HUES6 (cell line): ENCODE data around the gene SRP9.
A peak's percentile ranks its signal among the peaks of the same experiment; 100 is the strongest.

Experiments
- H3K27ac ChIP-seq: 2 replicates; pipeline ENCODE4 v1.7.0; 2013; ENCODE audit warnings: low read depth, mild to moderate bottlenecking, low read length, inconsistent platforms
- H3K27me3 ChIP-seq: 2 replicates; pipeline ENCODE4 v1.6.1; 2013; ENCODE audit warnings: low read length; ENCODE audit not compliant: control insufficient read depth, insufficient read depth
- H3K36me3 ChIP-seq: 2 replicates; pipeline ENCODE4 v1.6.1; 2013; ENCODE audit warnings: low read length; ENCODE audit not compliant: control insufficient read depth, insufficient read depth
- H3K4me1 ChIP-seq: 2 replicates; pipeline ENCODE4 v1.6.1; 2013; ENCODE audit warnings: low read length; ENCODE audit not compliant: control insufficient read depth, insufficient read depth
- H3K4me3 ChIP-seq: 2 replicates; pipeline ENCODE4 v1.5.1; 2013; ENCODE audit warnings: low read depth, low read length
- H3K9ac ChIP-seq: one replicate; pipeline ENCODE4 v1.6.1; 2013; ENCODE audit warnings: mild to moderate bottlenecking, low read length
- H3K9me3 ChIP-seq: 2 replicates; pipeline ENCODE4 v1.6.1; 2013; ENCODE audit warnings: low read depth, low read length; ENCODE audit not compliant: control insufficient read depth, insufficient read depth

Gene SRP9

GRCh38 chr1:225768662-225769426 is 8.8 kb upstream of the SRP9 start:
- H3K27ac ChIP-seq: no peak overlapping the region
- H3K9ac ChIP-seq: no peak overlapping the region
- H3K27me3 ChIP-seq: no peaks in the 10 kb centered on the region
- no peaks in the 10 kb centered on the region for H3K36me3 ChIP-seq
- peaks cover 44% of the 10 kb centered on the region for H3K4me1 ChIP-seq
- no peak overlapping the region for H3K4me3 ChIP-seq
- no peaks in the 10 kb centered on the region for H3K9me3 ChIP-seq

GRCh38 chr1:225769687-225770086 is 7.9 kb upstream of the SRP9 start:
- H3K4me1 ChIP-seq: peaks cover 43% of the 10 kb centered on the region
- H3K9me3 ChIP-seq: no peaks in the 10 kb centered on the region
- H3K4me3 ChIP-seq: no peak overlapping the region
- no peak overlapping the region for H3K9ac ChIP-seq
- no peaks in the 10 kb centered on the region for H3K27me3 ChIP-seq
- H3K36me3 ChIP-seq: no peaks in the 10 kb centered on the region
- H3K27ac ChIP-seq: no peak overlapping the region

GRCh38 chr1:225770561-225771248 is 6.9 kb upstream of the SRP9 start:
- peaks cover 43% of the 10 kb centered on the region for H3K4me1 ChIP-seq
- no peaks in the 10 kb centered on the region for H3K9me3 ChIP-seq
- no peak overlapping the region for H3K9ac ChIP-seq
- peak overlapping the region; percentile 22; the same call in 1 of the 2 replicates for H3K4me3 ChIP-seq
- no peaks in the 10 kb centered on the region for H3K27me3 ChIP-seq
- no peaks in the 10 kb centered on the region for H3K36me3 ChIP-seq
- no peak overlapping the region for H3K27ac ChIP-seq

DNA sequence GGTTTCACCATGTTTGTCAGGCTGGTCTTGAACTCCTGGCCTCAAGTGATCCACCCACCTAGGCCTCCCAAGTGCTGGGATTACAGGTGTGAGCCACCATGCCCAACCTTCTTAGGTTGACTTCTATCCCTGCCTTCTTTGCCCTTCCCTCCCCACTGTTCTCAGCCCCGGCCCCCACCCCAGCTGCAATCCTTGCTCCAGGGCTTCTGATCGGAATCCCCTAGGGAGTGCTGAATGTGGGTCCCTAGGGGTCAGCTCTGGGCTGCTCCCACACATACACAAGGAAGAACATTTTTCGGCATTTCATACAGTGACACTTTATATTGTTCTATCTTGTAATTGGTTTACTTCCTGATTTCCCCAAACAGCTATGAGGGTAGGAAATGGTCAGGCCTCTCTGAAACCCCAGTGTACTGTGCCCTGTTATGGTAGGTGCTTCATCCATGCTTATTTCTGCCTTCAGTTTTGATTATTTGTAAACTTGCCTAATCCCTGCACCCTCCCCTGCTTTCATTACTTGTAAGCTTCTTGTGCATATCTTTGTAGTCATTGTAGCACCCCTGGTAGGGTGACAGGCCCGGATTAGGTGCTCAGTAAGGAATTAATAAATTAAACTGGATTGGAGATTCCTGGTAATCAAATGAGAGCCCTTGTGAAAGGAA is 5.8 kb upstream of the SRP9 start:
- Histone ChIP-seq H3K27me3 (no peaks in the 10 kb centered on the region), H3K36me3 (no peaks in the 10 kb centered on the region), H3K4me3 (no peak overlapping the region), H3K4me1 (peaks cover 43% of the 10 kb centered on the region), H3K9me3 (no peaks in the 10 kb centered on the region), H3K9ac (no peak overlapping the region), H3K27ac (no peak overlapping the region)

GRCh38 chr1:225772323-225772768 is 5.3 kb upstream of the SRP9 start:
- Histone ChIP-seq H3K4me3 (no peak overlapping the region), H3K36me3 (no peaks in the 10 kb centered on the region), H3K4me1 (peaks cover 38% of the 10 kb centered on the region), H3K27ac (no peak overlapping the region), H3K9ac (no peak overlapping the region), H3K9me3 (no peaks in the 10 kb centered on the region), H3K27me3 (no peaks in the 10 kb centered on the region)

GRCh38 chr1:225772848-225773247 is 4.8 kb upstream of the SRP9 start:
- Histone ChIP-seq H3K4me1 (peaks cover 33% of the 10 kb centered on the region), H3K9me3 (no peaks in the 10 kb centered on the region), H3K36me3 (no peaks in the 10 kb centered on the region), H3K27me3 (no peaks in the 10 kb centered on the region), H3K9ac (no peak overlapping the region), H3K4me3 (no peak overlapping the region), H3K27ac (no peak overlapping the region)

DNA sequence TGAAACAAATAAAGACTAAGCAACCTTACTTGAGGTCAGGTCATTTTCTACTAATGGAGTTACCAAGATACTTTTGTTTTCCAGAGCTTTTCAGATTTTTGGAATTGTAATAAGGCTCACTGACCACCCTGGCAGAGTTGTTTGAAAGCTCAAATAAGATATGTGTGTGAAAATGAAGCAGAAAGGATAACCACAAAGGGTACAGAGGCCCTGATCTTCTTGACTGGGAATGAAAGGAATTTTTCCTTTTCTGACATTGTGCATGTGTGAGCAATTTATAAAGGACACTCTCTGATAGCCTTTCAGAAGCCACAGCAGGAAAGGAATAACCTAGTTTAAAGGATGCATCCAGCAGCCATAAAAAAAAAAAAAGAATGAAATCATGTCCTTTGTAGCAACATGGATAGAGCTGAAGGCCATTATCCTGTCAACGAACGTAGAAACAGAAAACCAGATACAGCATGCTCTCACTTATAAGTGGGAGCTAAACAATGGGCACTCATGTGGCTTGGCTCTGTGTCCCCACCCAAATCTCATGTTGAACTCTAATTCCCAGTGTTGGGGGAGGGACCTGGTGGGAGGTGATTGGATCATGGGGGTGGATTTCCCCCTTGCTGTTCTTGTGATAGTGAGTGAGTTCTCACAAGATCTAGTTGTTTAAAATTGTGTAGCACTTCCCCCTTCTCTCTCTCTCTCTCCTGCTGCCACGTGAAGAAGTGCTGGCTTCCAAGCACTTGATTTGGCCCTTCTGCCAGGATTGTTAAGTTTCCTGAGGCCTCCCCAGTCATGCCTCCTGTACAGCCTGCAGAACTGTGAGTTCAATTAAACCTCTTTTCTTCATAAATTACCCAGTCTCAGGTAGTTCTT is 3.1 kb upstream of the SRP9 start:
- Histone ChIP-seq H3K27ac (no peak overlapping the region), H3K4me1 (peaks cover 27% of the 10 kb centered on the region), H3K9ac (no peak overlapping the region), H3K9me3 (no peaks in the 10 kb centered on the region), H3K4me3 (no peak overlapping the region), H3K36me3 (peaks cover 5% of the 10 kb centered on the region), H3K27me3 (no peaks in the 10 kb centered on the region)

GRCh38 chr1:225776294-225776693 is 1.3 kb upstream of the SRP9 start:
- no peak overlapping the region for H3K9ac ChIP-seq
- no peaks in the 10 kb centered on the region for H3K9me3 ChIP-seq
- peaks cover 19% of the 10 kb centered on the region for H3K36me3 ChIP-seq
- H3K4me3 ChIP-seq: no peak overlapping the region
- no peaks in the 10 kb centered on the region for H3K27me3 ChIP-seq
- peaks cover 32% of the 10 kb centered on the region for H3K4me1 ChIP-seq
- H3K27ac ChIP-seq: no peak overlapping the region

DNA sequence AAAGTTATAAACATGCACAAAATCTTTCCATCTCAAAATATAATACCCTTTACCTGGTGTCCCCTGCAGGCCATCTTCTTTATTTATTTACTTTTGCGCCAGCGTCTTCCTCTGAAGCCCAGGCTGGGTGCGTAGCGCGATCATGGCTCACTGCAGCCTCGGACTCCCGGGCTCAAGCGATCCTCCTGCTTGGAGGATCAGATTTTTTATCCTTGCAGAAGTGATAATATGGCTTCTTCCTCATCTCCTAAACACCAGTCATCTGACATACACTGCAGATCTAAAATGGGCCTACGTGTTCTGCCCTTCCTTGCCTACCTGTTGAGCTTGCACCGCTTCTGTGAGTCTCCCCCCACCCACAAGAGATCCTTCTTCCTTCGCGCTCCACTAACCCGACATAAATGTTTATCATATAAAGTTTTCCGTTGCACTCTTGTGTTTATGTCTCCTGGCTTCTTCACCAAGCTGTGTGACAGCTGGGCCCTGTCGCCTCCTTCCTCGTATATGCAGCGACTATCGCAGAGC is 506 bp upstream of the SRP9 start:
- Histone ChIP-seq H3K27me3 (no peaks in the 10 kb centered on the region), H3K27ac (no peak overlapping the region), H3K4me1 (peaks cover 30% of the 10 kb centered on the region), H3K9me3 (no peaks in the 10 kb centered on the region), H3K36me3 (peaks cover 20% of the 10 kb centered on the region), H3K4me3 (peak overlapping the region; percentile 93), H3K9ac (peak overlapping the region; percentile 100)

GRCh38 chr1:225778337-225778669 is 677 bp downstream of the SRP9 start:
- peak overlapping the region; percentile 100 for H3K9ac ChIP-seq
- H3K27me3 ChIP-seq: no peaks in the 10 kb centered on the region
- H3K9me3 ChIP-seq: no peaks in the 10 kb centered on the region
- H3K4me1 ChIP-seq: peaks cover 22% of the 10 kb centered on the region
- H3K27ac ChIP-seq: peak overlapping the region; percentile 94
- peaks cover 32% of the 10 kb centered on the region for H3K36me3 ChIP-seq
- H3K4me3 ChIP-seq: peak overlapping the region; percentile 93
